Transverse colon (tissue), 4 donors: ENCODE results near the gene C11orf87.

Experiments
- POLR2A ChIP-seq: fragments of 450-650 bp; IDR thresholded peaks from one replicate; pipeline ENCODE4 v1.6.1; 2016; ENCODE audit warnings: antibody characterized with exemption, mild to moderate bottlenecking, moderate library complexity
- POLR2AphosphoS5 ChIP-seq, 3 donors: sonication (generic); formaldehyde crosslinking; IDR thresholded peaks; one replicate each; pipeline ENCODE4 v1.6.1; 2016; ENCODE audit warnings: antibody characterized with exemption in 3 of 3
- TF ChIP-seq, protein P1 (sequence below), 5 experiments: fragments of 200-600 bp in 3 of 5; fragments of 450-650 bp in 2 of 5; sonication (generic) in 3 of 5; IDR thresholded peaks; 1 replicate in 2 of 5; 2 replicates in 3 of 5; pipeline ENCODE4 v1.5.1; 2016 to 2017; ENCODE audit warnings: antibody characterized with exemption in 5 of 5, inconsistent platforms in 3 of 5, mild to moderate bottlenecking in 2 of 5, moderate library complexity in 1 of 5

DNA sequence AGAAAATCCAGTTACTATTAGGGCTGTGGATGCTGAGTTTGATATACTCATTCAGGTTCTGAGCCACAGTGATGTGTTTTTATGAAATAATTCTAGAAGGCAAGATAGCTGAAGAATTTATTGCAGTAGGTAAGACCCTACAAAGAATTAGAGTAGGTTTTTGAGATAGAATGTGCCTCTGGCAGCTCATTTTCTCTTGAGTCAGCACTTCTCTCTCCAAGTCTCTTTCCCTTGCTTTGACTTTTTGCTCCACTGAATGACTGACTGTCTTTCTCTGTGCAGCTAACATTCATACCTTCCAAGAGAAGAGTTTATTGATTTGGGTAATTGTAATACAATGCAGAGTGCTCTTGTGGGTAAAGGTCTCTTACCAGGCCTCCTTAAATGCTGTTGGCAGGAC lies 48.0 kb upstream of the C11orf87 start:
- TF ChIP-seq, protein P1, sequence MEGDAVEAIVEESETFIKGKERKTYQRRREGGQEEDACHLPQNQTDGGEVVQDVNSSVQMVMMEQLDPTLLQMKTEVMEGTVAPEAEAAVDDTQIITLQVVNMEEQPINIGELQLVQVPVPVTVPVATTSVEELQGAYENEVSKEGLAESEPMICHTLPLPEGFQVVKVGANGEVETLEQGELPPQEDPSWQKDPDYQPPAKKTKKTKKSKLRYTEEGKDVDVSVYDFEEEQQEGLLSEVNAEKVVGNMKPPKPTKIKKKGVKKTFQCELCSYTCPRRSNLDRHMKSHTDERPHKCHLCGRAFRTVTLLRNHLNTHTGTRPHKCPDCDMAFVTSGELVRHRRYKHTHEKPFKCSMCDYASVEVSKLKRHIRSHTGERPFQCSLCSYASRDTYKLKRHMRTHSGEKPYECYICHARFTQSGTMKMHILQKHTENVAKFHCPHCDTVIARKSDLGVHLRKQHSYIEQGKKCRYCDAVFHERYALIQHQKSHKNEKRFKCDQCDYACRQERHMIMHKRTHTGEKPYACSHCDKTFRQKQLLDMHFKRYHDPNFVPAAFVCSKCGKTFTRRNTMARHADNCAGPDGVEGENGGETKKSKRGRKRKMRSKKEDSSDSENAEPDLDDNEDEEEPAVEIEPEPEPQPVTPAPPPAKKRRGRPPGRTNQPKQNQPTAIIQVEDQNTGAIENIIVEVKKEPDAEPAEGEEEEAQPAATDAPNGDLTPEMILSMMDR (IDR thresholded peaks at IDR 0.05) = no peak
- no peak for TF ChIP-seq POLR2A
- TF ChIP-seq POLR2AphosphoS5 (IDR thresholded peaks at IDR 0.05) = no peak
